ENCODE measurements around the gene C1RL.

- no peak for TF ChIP-seq CTCF (conservative IDR thresholded peaks at IDR 0.05; ENCODE audit: low read depth, low read length)
- TF ChIP-seq EZH2phosphoT487 (IDR thresholded peaks at IDR 0.05; ENCODE audit: borderline replicate concordance, low read length): no peak
These were observed 37.2 kb upstream of the C1RL start for GRCh38 chr12:7146228-7146627.

All from PC-3 (cell line).